IPS-15b (cell line): ENCODE results near the gene CALU.

Source experiments
- H3K27me3 ChIP-seq: one replicate; pipeline ENCODE4 v1.6.1; 2013; ENCODE audit warnings: low read length; ENCODE audit not compliant: control insufficient read depth, insufficient read depth
- H3K36me3 ChIP-seq: one replicate; pipeline ENCODE4 v1.6.1; 2013; ENCODE audit warnings: low read length; ENCODE audit not compliant: control insufficient read depth, insufficient read depth
- H3K4me1 ChIP-seq: one replicate; pipeline ENCODE4 v1.6.1; 2013; ENCODE audit warnings: mild to moderate bottlenecking, low read length; ENCODE audit not compliant: control insufficient read depth, insufficient read depth
- H3K4me3 ChIP-seq: one replicate; pipeline ENCODE4 v1.5.1; 2013; ENCODE audit warnings: low read depth, low read length
- H3K9ac ChIP-seq: one replicate; pipeline ENCODE4 v1.6.1; 2013; ENCODE audit warnings: low read depth, mild to moderate bottlenecking, low read length
- H3K9me3 ChIP-seq: one replicate; pipeline ENCODE4 v1.6.1; 2013; ENCODE audit warnings: mild to moderate bottlenecking, low read length; ENCODE audit not compliant: control insufficient read depth, insufficient read depth

CALU gene

DNA sequence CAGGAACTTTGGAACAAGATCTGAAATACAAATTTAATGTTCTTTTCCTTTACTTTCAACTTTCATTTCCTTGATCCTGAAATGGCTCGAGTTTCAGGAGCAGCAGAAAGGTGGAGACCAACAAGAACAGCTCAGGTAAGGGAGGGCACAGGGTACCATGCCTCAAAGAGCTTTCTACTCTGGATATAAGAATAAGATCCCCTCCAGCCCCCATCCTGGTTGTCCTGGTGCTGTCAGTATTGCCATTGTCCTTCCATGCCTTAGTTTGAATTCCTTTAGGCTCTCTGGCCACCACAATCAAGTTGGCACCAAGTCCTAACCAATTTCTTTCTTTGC lies 12.5 kb upstream of the CALU start:
- H3K9ac ChIP-seq: no peak overlapping the region
- no peaks in the 10 kb centered on the region for H3K4me1 ChIP-seq
- H3K27me3 ChIP-seq: no peaks in the 10 kb centered on the region
- H3K4me3 ChIP-seq: no peak overlapping the region
- no peaks in the 10 kb centered on the region for H3K9me3 ChIP-seq
- no peaks in the 10 kb centered on the region for H3K36me3 ChIP-seq

DNA sequence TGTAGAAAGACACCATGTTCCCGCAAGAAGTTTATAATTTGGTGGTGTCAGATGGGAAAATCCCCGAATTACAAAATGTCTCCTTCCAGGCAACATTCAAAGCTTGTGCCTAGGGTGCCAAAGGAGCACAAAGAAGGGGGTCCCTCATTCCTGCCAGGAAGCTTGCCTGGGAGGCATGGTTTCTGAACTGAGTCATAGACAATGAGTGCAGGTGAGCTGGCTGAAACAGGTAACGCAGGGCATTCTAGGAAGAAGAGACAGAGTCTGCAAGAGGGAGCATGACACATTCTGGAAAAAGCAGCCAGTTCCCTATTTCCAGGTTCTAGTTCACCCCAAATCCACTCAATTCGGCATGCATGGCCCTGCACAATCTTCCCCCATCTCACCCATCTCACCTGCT lies 11.9 kb upstream of the CALU start:
- Histone ChIP-seq H3K9ac (no peak overlapping the region), H3K4me1 (no peaks in the 10 kb centered on the region), H3K4me3 (no peak overlapping the region), H3K36me3 (no peaks in the 10 kb centered on the region), H3K9me3 (no peaks in the 10 kb centered on the region), H3K27me3 (no peaks in the 10 kb centered on the region)

DNA sequence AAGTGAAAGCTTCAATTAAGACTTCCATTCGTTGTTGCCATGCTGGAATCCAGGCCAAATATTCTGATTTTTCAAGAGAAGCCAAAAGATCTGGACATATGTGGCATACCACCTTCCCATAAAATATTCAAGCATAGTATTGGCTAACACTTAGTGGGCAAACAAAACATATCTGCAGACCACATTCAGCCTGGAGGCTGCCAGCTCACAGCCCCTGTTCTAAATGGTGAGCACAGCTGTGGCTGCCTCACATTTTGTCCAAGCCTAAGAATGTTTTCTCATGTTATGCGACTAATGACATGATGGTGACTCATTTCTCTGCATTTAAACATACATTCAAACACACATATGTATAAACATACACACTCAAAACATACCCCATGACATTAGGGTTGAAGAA lies 10.6 kb upstream of the CALU start:
- Histone ChIP-seq H3K4me3 (no peak overlapping the region), H3K9ac (no peak overlapping the region), H3K27me3 (no peaks in the 10 kb centered on the region), H3K9me3 (no peaks in the 10 kb centered on the region), H3K36me3 (no peaks in the 10 kb centered on the region), H3K4me1 (no peaks in the 10 kb centered on the region)

DNA sequence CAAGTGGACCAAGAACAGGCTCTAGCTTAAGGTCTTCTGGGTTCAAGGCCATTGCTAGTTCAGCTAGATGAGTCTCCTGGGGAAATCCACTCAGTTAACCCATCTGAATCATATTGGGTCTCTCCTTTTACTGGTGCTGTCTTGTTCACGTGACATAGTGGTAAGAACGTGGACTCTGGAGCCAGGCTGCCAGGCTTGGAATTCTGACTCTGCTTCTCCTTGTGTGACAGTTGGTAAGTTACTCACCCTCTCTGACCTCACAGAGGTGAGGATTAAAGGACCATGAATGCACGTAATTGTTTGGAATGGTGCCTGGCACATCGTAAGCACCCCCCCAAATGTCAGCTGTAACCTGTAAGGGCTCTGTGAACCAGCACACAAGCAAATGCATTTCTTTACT lies 9.7 kb upstream of the CALU start:
- H3K36me3 ChIP-seq: no peaks in the 10 kb centered on the region
- H3K4me3 ChIP-seq: no peak overlapping the region
- H3K27me3 ChIP-seq: no peaks in the 10 kb centered on the region
- H3K9me3 ChIP-seq: no peaks in the 10 kb centered on the region
- H3K9ac ChIP-seq: no peak overlapping the region
- no peaks in the 10 kb centered on the region for H3K4me1 ChIP-seq

DNA sequence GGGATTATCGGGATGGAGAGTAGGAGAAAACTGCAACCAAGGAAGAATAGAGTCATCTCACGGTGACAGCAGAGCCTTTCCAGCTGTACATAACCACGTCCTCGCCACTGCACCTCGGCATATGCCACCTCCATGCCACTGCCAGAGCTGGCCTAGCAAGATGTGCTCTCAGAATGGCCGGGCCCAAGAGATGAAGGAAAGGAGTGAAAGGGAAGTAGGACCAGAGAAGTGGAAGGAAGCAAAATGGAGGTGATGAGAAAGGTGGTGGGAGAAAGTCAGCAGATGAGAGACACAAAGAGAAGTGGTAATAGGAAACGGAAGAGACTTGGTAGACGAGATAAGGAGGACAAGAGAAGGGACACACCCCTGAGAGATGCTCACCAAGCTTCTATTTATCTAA lies 8.0 kb upstream of the CALU start:
- H3K9ac ChIP-seq: no peak overlapping the region
- no peaks in the 10 kb centered on the region for H3K9me3 ChIP-seq
- no peaks in the 10 kb centered on the region for H3K27me3 ChIP-seq
- H3K36me3 ChIP-seq: no peaks in the 10 kb centered on the region
- no peaks in the 10 kb centered on the region for H3K4me1 ChIP-seq
- no peak overlapping the region for H3K4me3 ChIP-seq

DNA sequence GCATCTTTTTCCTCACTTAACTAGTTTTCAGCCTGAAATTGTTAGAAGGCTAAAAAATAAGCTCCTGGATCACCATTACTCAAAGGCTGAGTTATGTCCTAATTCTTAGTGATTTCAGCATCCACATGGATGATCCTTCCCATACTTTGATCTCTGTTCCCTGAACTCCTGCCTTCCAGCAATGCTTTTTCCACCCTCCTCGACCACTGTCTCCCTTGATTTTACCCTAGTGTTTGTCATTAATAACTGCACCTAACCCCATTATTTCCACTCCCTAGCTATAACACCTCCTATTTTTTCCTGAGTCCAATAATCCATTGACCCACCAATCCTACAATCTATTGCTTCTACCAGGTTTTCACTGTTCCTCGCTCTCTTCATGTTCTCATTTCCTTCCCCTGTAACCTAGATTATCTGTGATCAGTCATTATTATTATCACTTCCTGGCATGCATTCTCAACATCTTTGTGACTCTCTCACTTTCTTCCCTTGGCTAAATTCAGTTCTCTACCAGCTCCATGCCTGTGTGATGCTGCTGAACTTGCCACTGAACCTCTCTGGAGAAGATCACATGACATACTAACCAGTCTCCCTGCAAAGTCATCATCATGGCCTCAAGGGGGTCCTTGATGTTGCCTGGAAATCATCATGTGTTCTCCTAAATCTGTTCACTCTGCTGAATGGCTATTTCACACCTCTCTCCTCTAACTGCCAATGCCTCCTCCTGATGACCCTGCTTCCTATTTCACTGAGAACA lies 6.5 kb upstream of the CALU start:
- H3K36me3 ChIP-seq: no peaks in the 10 kb centered on the region
- H3K27me3 ChIP-seq: no peaks in the 10 kb centered on the region
- no peak overlapping the region for H3K9ac ChIP-seq
- no peaks in the 10 kb centered on the region for H3K4me1 ChIP-seq
- no peaks in the 10 kb centered on the region for H3K9me3 ChIP-seq
- H3K4me3 ChIP-seq: no peak overlapping the region

DNA sequence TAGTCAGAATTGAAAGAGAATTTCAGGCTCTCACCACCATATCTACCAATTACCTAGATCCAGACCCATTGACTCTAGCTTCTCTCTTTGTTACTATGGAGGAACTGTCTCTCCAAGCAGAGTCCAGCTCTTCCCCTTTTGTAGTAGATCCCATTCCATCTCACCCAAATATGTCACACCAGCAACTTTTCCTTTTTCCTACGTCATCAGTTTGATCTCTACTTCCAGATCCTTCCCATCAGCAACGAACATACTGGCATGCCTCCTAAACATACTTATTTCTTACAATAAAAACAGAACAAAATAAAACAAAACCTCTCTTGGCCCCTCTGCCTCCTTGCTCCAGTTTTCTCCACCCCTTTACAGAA lies 5.9 kb upstream of the CALU start:
- Histone ChIP-seq H3K27me3 (no peaks in the 10 kb centered on the region), H3K4me1 (peaks cover 1% of the 10 kb centered on the region)

DNA sequence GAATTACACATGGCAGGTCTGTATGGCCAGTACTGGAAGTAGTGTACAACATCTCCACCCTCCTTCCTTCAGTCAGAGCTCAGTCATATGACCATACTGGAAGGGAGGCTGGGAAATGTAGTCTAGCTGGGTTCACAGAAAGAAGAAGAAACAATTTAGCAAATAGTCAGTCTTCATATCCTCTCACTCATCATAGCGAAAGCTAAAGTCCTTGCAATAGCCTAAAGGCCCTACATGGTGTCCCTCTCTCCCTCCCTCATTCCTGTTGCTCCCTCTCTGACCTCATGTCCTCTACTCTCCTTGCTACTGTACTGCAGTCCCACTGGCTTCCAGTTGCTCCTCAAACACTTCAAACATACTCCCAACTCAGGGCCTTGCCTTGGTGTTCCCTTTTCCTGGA lies 4.3 kb upstream of the CALU start:
- Histone ChIP-seq H3K9ac (no peak overlapping the region), H3K4me1 (peaks cover 4% of the 10 kb centered on the region), H3K27me3 (no peaks in the 10 kb centered on the region), H3K4me3 (no peak overlapping the region), H3K9me3 (no peaks in the 10 kb centered on the region), H3K36me3 (no peaks in the 10 kb centered on the region)

More for the DNA sequence above, 5.9 kb upstream of the CALU start:
- H3K4me3 ChIP-seq: no peak overlapping the region
- no peaks in the 10 kb centered on the region for H3K9me3 ChIP-seq
- no peaks in the 10 kb centered on the region for H3K36me3 ChIP-seq
- H3K9ac ChIP-seq: no peak overlapping the region

DNA sequence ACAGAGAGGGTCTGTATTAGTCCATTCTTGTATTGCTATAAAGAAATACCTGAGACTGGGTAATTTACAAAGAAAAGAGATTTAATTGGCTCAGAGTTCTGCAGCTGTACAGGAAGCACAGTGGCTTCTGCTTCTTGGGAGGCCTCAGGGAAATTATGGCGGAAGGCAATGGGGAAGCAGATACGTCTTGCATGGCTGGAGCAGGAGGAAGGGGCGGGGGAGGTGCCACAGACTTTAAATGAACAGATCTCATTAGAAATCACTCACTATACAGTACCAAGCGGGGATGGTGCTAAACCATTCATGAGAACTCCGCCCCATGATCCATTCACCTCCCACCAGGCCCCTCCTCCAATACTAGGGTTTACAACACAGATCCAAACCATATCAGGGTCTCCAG lies 3.7 kb upstream of the CALU start:
- Histone ChIP-seq H3K36me3 (no peaks in the 10 kb centered on the region), H3K4me1 (peaks cover 4% of the 10 kb centered on the region), H3K27me3 (no peaks in the 10 kb centered on the region), H3K9ac (no peak overlapping the region), H3K9me3 (no peaks in the 10 kb centered on the region), H3K4me3 (no peak overlapping the region)

DNA sequence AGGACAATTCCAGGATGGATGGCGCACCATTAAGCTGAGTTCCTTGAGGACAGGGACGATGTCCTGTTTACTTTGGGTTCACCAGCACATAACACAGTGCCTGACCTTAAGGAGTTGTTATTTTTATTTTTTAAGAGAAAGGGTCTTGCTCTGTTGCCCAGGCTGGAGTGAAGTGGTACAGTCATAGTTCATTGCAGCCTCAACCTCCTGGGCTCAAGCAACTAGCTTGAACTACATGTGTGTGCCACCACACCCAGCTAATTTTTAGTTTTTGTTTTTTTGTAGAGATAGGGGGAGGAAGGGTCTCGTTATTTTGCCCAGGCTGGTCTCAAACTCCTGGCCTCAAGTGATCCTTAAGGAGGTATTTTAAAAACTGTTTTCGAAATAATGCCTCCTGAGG lies 1.7 kb upstream of the CALU start:
- H3K9ac ChIP-seq: no peak overlapping the region
- H3K36me3 ChIP-seq: no peaks in the 10 kb centered on the region
- peaks cover 7% of the 10 kb centered on the region for H3K4me1 ChIP-seq
- H3K9me3 ChIP-seq: no peaks in the 10 kb centered on the region
- no peak overlapping the region for H3K4me3 ChIP-seq
- no peaks in the 10 kb centered on the region for H3K27me3 ChIP-seq

DNA sequence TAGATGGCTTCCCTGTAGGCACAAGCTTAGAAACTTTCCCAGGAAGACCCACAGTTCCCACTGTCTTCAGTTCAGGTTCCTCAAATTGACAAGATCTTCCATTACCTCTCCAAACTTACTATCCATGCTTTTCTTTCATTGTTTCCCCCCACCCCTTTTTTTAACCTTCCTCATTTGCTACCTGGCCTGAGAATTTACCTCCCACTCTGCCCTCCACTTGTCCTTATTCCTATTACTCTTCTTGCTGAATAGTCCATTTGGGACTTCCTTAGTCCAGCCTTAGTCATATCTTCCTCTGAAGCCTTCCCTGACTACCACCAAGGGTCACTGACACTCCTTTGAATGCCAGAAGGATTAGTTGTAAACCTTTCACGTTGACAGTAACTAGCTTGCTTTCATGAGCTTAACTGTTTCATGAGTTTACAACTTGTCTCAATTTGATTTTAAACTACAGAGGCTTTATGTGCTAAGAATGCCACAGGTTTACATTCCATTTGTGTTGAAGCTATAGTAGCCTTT lies 1.2 kb upstream of the CALU start:
- H3K4me3 ChIP-seq: no peak overlapping the region
- H3K4me1 ChIP-seq: peaks cover 7% of the 10 kb centered on the region
- no peak overlapping the region for H3K9ac ChIP-seq
- H3K27me3 ChIP-seq: no peaks in the 10 kb centered on the region
- H3K36me3 ChIP-seq: no peaks in the 10 kb centered on the region
- no peaks in the 10 kb centered on the region for H3K9me3 ChIP-seq

DNA sequence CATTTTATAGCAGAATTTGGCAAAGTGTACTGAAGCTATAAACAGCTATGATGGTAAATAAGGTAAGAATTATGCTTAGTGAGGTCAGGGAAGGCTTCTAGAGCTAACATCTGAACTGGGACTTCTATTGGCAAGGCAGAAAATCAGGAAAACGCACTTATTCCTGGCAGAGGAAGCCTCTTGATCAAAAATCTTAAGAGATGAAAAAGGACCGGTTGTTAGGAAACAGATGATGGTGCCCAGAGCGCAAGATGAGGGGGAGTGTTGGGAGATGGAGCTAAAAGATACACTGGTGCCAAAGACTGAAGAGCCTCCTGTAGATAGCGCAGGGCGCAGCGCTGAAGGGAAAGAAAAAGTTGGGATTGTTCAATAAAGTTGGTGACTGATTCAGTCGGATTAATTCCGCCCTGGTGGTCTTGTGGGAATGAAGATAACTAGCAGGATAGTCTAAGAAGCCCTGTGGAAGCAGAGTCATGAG lies 550 bp upstream of the CALU start:
- Histone ChIP-seq H3K36me3 (no peaks in the 10 kb centered on the region), H3K27me3 (no peaks in the 10 kb centered on the region), H3K9me3 (no peaks in the 10 kb centered on the region), H3K9ac (peak overlapping the region; percentile 82), H3K4me3 (peak overlapping the region; percentile 86), H3K4me1 (peaks cover 7% of the 10 kb centered on the region)
